ENCODE data around the gene PHLPP1.

DNA sequence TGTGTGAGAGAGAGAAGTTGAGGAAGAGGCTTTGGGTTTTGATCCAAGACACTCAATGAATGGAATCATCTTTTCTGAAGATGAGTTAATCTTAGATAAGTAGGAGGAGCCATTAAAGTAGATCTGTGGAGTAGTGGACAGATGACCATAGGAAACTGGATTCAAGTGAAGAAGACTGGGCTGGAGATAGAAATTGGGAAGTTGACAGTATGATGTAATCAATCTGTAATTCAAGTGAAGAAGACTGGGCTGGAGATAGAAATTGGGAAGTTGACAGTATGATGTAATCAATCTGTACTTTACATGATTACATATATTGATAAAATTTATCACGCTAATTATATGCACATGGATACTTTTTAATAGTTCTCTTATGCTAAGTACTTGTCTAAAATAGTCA, 92.8 kb downstream of the PHLPP1 start:
- TF ChIP-seq POLR2A (IDR thresholded peaks at IDR 0.05; ENCODE audit: low read length) = no peak
- TF ChIP-seq GATA1 (IDR thresholded peaks at IDR 0.05; ENCODE audit: low read depth, low read length) = no peak
